Measurements from ENCODE around the gene SLC6A6.

SLC6A6 gene

DNA sequence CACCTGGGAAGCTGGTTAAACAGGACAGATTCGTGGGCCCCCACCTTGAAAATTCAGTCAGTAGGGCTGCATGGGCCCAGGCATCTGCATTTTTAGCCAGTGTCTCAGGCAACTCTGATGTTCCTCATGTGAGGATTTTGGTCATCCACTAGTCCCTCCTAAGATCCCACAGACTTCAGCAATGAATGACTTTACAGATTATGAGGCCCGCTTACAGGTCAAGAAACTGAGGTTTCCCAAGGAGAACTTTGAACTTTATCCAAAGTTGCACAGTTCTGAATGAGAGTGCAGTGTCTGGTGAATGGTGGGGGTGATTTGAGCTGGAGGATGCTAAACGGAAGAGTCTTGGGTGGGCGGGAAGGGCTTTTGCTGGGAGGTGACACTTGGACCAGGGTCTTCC is 27.2 kb downstream of the SLC6A6 start:
- H3K4me3 ChIP-seq (ENCODE audit: low read depth, low read length), result no peak overlapping the region
- H3K27ac ChIP-seq (ENCODE audit: low read depth, low read length), result no peak overlapping the region
- no peaks in the 10 kb centered on the region for H3K27me3 ChIP-seq (ENCODE audit: insufficient read depth, low read length)
- H3K79me2 ChIP-seq (ENCODE audit: control insufficient read depth, insufficient read depth, low read length, unreplicated experiment), result peaks cover 3% of the 10 kb centered on the region
- peaks cover 41% of the 10 kb centered on the region for H3K4me1 ChIP-seq (ENCODE audit: control insufficient read depth, insufficient read depth, low read length, unreplicated experiment)
- no peak overlapping the region for H2AFZ ChIP-seq (ENCODE audit: low read length, unreplicated experiment)
- H3K36me3 ChIP-seq (ENCODE audit: insufficient read depth, low read length), result no peaks in the 10 kb centered on the region

DNA sequence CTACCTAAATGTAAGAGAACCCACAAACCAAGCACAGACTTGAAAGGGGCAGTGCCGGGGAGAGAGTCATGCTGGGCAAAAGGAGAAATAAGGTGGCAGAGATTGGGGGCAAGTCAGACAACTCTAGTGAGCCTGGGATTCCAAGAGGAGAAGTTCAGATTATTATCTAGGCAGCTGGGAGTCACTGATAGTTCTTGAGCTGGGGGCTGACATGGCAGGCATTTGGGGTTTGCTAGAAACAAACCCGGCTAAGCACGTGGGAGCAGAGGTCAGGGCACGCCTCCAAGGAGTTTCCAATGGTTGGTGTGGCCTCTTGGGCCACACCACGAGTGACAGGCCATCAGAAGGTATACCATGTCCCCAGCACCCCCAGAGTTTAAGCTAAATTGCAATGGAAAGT is 27.6 kb downstream of the SLC6A6 start:
- no peak overlapping the region for H3K4me3 ChIP-seq (ENCODE audit: low read depth, low read length)
- peaks cover 3% of the 10 kb centered on the region for H3K79me2 ChIP-seq (ENCODE audit: control insufficient read depth, insufficient read depth, low read length, unreplicated experiment)
- peaks cover 43% of the 10 kb centered on the region for H3K4me1 ChIP-seq (ENCODE audit: control insufficient read depth, insufficient read depth, low read length, unreplicated experiment)
- no peak overlapping the region for H2AFZ ChIP-seq (ENCODE audit: low read length, unreplicated experiment)
- no peaks in the 10 kb centered on the region for H3K36me3 ChIP-seq (ENCODE audit: insufficient read depth, low read length)
- H3K27ac ChIP-seq (ENCODE audit: low read depth, low read length), result no peak overlapping the region
- no peaks in the 10 kb centered on the region for H3K27me3 ChIP-seq (ENCODE audit: insufficient read depth, low read length)

- Histone ChIP-seq H3K4me1 (ENCODE audit: control insufficient read depth, insufficient read depth, low read length, unreplicated experiment) (peaks cover 48% of the 10 kb centered on the region), H3K36me3 (ENCODE audit: insufficient read depth, low read length) (no peaks in the 10 kb centered on the region), H3K27me3 (ENCODE audit: insufficient read depth, low read length) (no peaks in the 10 kb centered on the region), H3K79me2 (ENCODE audit: control insufficient read depth, insufficient read depth, low read length, unreplicated experiment) (peaks cover 3% of the 10 kb centered on the region), H2AFZ (ENCODE audit: low read length, unreplicated experiment) (no peak overlapping the region), H3K27ac (ENCODE audit: low read depth, low read length) (peak overlapping the region; percentile 67), H3K4me3 (ENCODE audit: low read depth, low read length) (no peak overlapping the region)
Measured at GRCh38 chr3:14430706-14431451, 28.5 kb downstream of the SLC6A6 start.

- Histone ChIP-seq H3K27me3 (ENCODE audit: insufficient read depth, low read length) (no peaks in the 10 kb centered on the region), H3K4me3 (ENCODE audit: low read depth, low read length) (peak overlapping the region; percentile 18; the same call in 1 of the 2 replicates), H2AFZ (ENCODE audit: low read length, unreplicated experiment) (no peak overlapping the region), H3K27ac (ENCODE audit: low read depth, low read length) (peak overlapping the region; percentile 67), H3K79me2 (ENCODE audit: control insufficient read depth, insufficient read depth, low read length, unreplicated experiment) (peaks cover 3% of the 10 kb centered on the region), H3K4me1 (ENCODE audit: control insufficient read depth, insufficient read depth, low read length, unreplicated experiment) (peaks cover 48% of the 10 kb centered on the region), H3K36me3 (ENCODE audit: insufficient read depth, low read length) (no peaks in the 10 kb centered on the region)
Measured at GRCh38 chr3:14431452-14431916, 29.1 kb downstream of the SLC6A6 start.

- no peaks in the 10 kb centered on the region for H3K27me3 ChIP-seq (ENCODE audit: insufficient read depth, low read length)
- H3K79me2 ChIP-seq (ENCODE audit: control insufficient read depth, insufficient read depth, low read length, unreplicated experiment), result peaks cover 3% of the 10 kb centered on the region
- peak overlapping the region; percentile 18; the same call in 1 of the 2 replicates for H3K4me3 ChIP-seq (ENCODE audit: low read depth, low read length)
- peak overlapping the region; percentile 67 for H3K27ac ChIP-seq (ENCODE audit: low read depth, low read length)
- no peak overlapping the region for H2AFZ ChIP-seq (ENCODE audit: low read length, unreplicated experiment)
- peaks cover 48% of the 10 kb centered on the region for H3K4me1 ChIP-seq (ENCODE audit: control insufficient read depth, insufficient read depth, low read length, unreplicated experiment)
- H3K36me3 ChIP-seq (ENCODE audit: insufficient read depth, low read length), result no peaks in the 10 kb centered on the region
Measured at GRCh38 chr3:14431917-14432834, 29.8 kb downstream of the SLC6A6 start.

DNA sequence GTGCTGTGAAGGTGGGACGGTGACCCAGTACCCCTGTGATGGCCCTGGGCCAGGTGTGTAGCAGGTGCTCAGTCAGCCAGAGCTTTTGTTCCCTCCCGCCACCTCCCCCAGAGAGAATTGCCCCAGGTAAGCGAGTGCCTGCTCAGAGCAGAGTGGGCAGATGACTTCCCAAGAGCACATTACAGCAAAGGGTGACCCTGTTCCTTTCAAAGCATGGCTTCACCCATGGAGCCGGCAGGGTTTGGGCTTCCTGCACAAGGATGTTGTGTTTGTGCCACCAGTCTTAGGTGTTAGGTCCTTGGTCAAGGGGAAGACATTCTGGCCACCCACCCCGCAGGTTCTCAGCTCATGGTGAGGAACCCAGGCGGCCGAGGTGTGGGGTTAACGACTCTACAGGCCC is 30.7 kb downstream of the SLC6A6 start:
- H2AFZ ChIP-seq (ENCODE audit: low read length, unreplicated experiment), result no peak overlapping the region
- peaks cover 3% of the 10 kb centered on the region for H3K79me2 ChIP-seq (ENCODE audit: control insufficient read depth, insufficient read depth, low read length, unreplicated experiment)
- H3K4me1 ChIP-seq (ENCODE audit: control insufficient read depth, insufficient read depth, low read length, unreplicated experiment), result peaks cover 48% of the 10 kb centered on the region
- no peak overlapping the region for H3K4me3 ChIP-seq (ENCODE audit: low read depth, low read length)
- H3K27me3 ChIP-seq (ENCODE audit: insufficient read depth, low read length), result no peaks in the 10 kb centered on the region
- H3K27ac ChIP-seq (ENCODE audit: low read depth, low read length), result peak overlapping the region; percentile 47
- no peaks in the 10 kb centered on the region for H3K36me3 ChIP-seq (ENCODE audit: insufficient read depth, low read length)

DNA sequence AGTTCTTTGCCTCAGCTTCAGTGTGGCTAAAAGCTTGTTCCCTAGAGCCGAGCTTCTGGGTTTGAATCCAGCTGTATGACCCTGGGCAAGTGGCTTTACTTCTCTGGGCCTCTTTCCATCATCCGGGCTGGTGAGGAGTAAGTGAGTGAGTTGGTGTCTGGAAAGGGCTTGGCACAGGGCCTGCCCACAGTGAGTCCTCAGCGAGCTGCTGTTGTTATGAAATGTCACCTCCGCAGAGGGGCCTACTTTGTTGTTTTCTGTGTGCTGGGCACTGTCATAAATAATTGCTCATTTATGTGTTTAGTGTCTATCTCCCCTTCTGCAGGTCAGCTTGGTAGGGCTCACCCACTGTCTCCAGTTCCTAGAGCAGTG is 31.7 kb downstream of the SLC6A6 start:
- H2AFZ ChIP-seq (ENCODE audit: low read length, unreplicated experiment), result no peak overlapping the region
- H3K27ac ChIP-seq (ENCODE audit: low read depth, low read length), result peak overlapping the region; percentile 42
- peaks cover 3% of the 10 kb centered on the region for H3K79me2 ChIP-seq (ENCODE audit: control insufficient read depth, insufficient read depth, low read length, unreplicated experiment)
- H3K27me3 ChIP-seq (ENCODE audit: insufficient read depth, low read length), result no peaks in the 10 kb centered on the region
- H3K36me3 ChIP-seq (ENCODE audit: insufficient read depth, low read length), result no peaks in the 10 kb centered on the region
- peak overlapping the region; percentile 20; the same call in 1 of the 2 replicates for H3K4me3 ChIP-seq (ENCODE audit: low read depth, low read length)
- peaks cover 54% of the 10 kb centered on the region for H3K4me1 ChIP-seq (ENCODE audit: control insufficient read depth, insufficient read depth, low read length, unreplicated experiment)

DNA sequence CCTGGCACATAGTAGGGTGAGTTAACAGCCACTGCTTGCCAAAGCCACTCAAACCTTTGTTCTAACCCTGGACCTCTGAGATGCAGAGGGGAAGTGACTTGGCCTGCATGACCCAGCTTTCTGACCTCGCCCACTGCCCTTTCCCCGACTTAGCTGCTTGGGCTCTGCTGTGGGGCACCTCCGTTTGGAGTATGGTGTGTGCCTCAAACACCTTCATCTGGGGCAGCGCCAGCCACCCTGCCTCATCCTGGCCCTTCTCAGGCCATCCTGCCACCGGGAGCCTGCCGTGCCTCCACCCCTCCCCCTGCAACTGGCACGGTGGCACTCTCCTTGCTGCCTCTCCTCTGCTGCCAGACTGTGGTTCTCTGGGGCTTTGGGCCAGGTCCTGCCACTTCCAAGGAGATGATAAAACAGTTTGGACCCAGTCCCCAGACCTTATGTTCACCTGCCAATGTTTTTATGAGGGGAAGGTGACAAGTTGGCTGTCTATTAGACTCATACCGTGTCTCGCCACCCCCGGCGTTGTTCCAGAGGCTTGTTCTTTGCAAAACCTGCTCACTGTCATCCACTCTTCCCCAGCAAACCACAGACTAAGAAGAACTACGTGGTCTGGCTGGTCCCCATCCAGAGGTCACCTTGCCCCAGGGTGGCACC is 32.2 kb downstream of the SLC6A6 start:
- no peak overlapping the region for H2AFZ ChIP-seq (ENCODE audit: low read length, unreplicated experiment)
- no peaks in the 10 kb centered on the region for H3K27me3 ChIP-seq (ENCODE audit: insufficient read depth, low read length)
- peaks cover 3% of the 10 kb centered on the region for H3K79me2 ChIP-seq (ENCODE audit: control insufficient read depth, insufficient read depth, low read length, unreplicated experiment)
- no peak overlapping the region for H3K4me3 ChIP-seq (ENCODE audit: low read depth, low read length)
- H3K36me3 ChIP-seq (ENCODE audit: insufficient read depth, low read length), result no peaks in the 10 kb centered on the region
- H3K4me1 ChIP-seq (ENCODE audit: control insufficient read depth, insufficient read depth, low read length, unreplicated experiment), result peaks cover 59% of the 10 kb centered on the region
- peak overlapping the region; percentile 42; the same call in 1 of the 2 replicates for H3K27ac ChIP-seq (ENCODE audit: low read depth, low read length)

DNA sequence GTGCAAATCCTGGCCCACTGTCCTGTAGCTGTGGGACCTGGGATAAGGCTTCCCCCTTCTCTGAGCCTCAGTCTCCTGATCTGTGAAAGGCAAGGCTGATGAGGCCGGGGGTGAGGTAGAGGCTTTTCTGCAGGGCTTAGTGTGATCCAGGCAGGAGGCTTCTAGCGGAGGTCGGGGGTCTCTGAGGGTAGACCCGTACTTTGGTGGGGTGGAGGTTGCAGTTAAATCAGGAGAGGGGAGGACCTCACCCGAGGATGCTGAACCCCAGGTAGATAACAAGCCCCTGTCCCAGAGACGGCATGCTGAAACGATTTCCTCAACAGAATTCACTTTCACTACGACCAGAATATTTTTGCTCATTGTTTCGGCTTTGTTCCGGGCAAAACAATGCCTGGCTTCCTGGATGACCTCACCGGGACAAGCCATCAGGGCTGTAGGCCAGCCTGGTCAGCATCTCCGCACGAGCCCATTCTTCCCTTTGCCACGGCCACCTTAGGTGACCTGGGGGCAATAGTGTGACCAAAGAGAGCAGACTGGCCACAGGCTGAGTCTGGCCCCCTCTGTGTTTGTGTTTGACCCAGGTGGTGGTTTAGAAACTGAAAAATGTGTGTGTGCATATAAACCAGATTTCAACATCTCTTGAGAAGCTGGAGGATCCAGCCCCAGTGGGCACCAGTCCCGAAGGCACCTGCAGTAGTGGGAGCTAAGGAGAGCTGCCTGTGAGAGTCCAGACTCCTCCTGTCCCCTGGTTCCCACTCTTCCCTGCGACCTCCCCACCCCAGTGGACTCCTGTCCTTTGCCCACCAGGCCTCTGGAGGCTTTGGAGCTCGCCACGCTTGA is 33.0 kb downstream of the SLC6A6 start:
- no peak overlapping the region for H3K4me3 ChIP-seq (ENCODE audit: low read depth, low read length)
- H3K27me3 ChIP-seq (ENCODE audit: insufficient read depth, low read length), result no peaks in the 10 kb centered on the region
- no peak overlapping the region for H3K27ac ChIP-seq (ENCODE audit: low read depth, low read length)
- peaks cover 66% of the 10 kb centered on the region for H3K4me1 ChIP-seq (ENCODE audit: control insufficient read depth, insufficient read depth, low read length, unreplicated experiment)
- no peaks in the 10 kb centered on the region for H3K36me3 ChIP-seq (ENCODE audit: insufficient read depth, low read length)
- H3K79me2 ChIP-seq (ENCODE audit: control insufficient read depth, insufficient read depth, low read length, unreplicated experiment), result peaks cover 8% of the 10 kb centered on the region
- H2AFZ ChIP-seq (ENCODE audit: low read length, unreplicated experiment), result no peak overlapping the region

GRCh38 chr3:14436954-14437281 is 34.5 kb downstream of the SLC6A6 start:
- Histone ChIP-seq H3K4me1 (ENCODE audit: control insufficient read depth, insufficient read depth, low read length, unreplicated experiment) (peaks cover 72% of the 10 kb centered on the region), H3K36me3 (ENCODE audit: insufficient read depth, low read length) (no peaks in the 10 kb centered on the region), H3K79me2 (ENCODE audit: control insufficient read depth, insufficient read depth, low read length, unreplicated experiment) (peaks cover 8% of the 10 kb centered on the region), H2AFZ (ENCODE audit: low read length, unreplicated experiment) (no peak overlapping the region), H3K4me3 (ENCODE audit: low read depth, low read length) (no peak overlapping the region), H3K27ac (ENCODE audit: low read depth, low read length) (no peak overlapping the region), H3K27me3 (ENCODE audit: insufficient read depth, low read length) (no peaks in the 10 kb centered on the region)

Data from ACC112 (cell line).